Fibroblast of the aortic adventitia (primary cell): ENCODE measurements around the gene C20orf96. TPM values are rescaled to one million over a fixed set of nuclear protein-coding genes. Genes with fewer than 3 reads are reported as not detected.
A peak's percentile ranks its signal among the peaks of the same experiment; 100 is the strongest.
"Not testable (repeated sequence)": the region's sequence is repeated elsewhere in the genome, so short reads cannot be mapped to it uniquely, and the experiment has no call there.

Source experiments
- DNase-seq: peaks from one replicate; pipeline ENCODE4 v3.0.0-alpha.2; 2010; ENCODE audit warnings: low read depth
- H3K4me3 ChIP-seq: 2 replicates; pipeline ENCODE4 v1.5.1; 2011; ENCODE audit warnings: low read depth, mild to moderate bottlenecking, control low read depth, low read length, moderate library complexity
- total RNA-seq: library from RNA; depleted of rRNA; stranded (reverse); fragments of >200 nt; gene quantifications from 2 replicates; pipeline ENCODE4 v1.2.3, GENCODE V29; 2012; ENCODE audit warnings: low replicate concordance
- TF ChIP-seq, protein P1 (sequence below): IDR thresholded peaks from 2 replicates; pipeline ENCODE4 v1.5.1; 2011; ENCODE audit warnings: mild to moderate bottlenecking, low read length, control low read depth, inconsistent platforms; ENCODE audit not compliant: insufficient read depth

C20orf96 gene
- total RNA-seq, 1 donor, result 2.4 TPM

DNA sequence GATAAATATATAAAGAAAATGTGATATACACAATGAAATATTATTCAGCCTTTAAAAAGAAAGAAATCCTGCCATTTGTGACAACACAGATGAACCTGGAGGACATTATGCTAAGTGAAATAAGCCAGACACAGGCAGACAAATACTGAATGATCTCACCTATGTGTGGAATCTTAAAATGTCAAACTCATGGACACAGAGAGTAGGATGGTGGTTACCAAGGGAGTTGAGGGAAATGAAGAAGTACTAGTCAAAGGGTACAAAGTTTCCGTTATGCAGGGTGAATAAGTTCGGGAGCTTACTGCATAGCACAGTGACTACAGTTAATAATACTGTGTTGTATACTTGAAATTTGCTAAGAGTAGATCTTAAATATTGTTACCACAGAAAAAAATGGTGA, 47.6 kb downstream of the C20orf96 start:
- TF ChIP-seq, protein P1, sequence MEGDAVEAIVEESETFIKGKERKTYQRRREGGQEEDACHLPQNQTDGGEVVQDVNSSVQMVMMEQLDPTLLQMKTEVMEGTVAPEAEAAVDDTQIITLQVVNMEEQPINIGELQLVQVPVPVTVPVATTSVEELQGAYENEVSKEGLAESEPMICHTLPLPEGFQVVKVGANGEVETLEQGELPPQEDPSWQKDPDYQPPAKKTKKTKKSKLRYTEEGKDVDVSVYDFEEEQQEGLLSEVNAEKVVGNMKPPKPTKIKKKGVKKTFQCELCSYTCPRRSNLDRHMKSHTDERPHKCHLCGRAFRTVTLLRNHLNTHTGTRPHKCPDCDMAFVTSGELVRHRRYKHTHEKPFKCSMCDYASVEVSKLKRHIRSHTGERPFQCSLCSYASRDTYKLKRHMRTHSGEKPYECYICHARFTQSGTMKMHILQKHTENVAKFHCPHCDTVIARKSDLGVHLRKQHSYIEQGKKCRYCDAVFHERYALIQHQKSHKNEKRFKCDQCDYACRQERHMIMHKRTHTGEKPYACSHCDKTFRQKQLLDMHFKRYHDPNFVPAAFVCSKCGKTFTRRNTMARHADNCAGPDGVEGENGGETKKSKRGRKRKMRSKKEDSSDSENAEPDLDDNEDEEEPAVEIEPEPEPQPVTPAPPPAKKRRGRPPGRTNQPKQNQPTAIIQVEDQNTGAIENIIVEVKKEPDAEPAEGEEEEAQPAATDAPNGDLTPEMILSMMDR, result no peak
- H3K4me3 ChIP-seq, result no peak overlapping the region
- no peak for DNase-seq

DNA sequence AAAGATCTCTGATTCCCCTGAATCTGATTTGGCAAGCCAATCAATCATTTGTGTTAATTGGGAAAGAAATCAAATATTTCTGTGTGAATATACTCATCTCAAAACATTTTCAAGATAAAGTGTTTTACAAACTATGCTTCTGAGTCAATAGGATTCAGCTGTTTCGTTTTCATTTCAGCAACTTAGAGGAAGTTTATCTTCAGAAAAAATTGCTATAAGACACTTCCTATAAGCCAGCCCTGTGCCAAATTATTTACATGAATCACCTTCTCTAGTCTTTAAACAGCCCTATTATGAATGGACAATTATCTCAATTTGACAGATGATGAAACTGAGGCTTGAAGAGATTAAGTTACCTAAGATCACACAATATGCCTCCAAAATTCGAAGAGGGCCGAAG, 52.6 kb downstream of the C20orf96 start:
- no peak overlapping the region for H3K4me3 ChIP-seq
- DNase-seq, result no peak
- TF ChIP-seq, protein P1, result no peak

GRCh38 chr20:237489-237888, 53.1 kb downstream of the C20orf96 start:
- TF ChIP-seq, protein P1, result no peak
- no peak overlapping the region for H3K4me3 ChIP-seq
- no peak for DNase-seq

DNA sequence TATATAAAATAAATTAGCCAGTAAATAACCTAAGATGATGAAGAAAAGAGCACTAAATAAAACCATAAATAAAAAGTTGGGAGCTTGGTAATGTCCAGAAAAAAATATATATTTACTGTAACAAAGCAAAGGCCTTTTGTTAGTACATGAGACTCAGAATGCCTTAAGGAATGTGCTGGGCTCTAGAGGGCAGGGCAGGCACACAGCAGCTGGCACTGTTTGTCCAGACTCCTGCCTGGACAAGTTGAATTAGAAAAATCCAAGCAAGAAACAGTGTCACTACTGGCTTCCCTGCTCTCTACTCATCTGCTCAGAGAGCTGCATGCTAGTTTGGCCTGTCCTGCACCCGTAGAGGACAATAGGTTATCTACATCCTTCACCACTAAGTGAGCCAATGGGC, 54.7 kb downstream of the C20orf96 start:
- H3K4me3 ChIP-seq, result no peak overlapping the region
- TF ChIP-seq, protein P1, result peak; percentile 5
- DNase-seq, result peak; percentile 21

GRCh38 chr20:227439-228105, 63.0 kb downstream of the C20orf96 start:
- no peak overlapping the region for H3K4me3 ChIP-seq
- DNase-seq, result no peak
- TF ChIP-seq, protein P1, result no peak

DNA sequence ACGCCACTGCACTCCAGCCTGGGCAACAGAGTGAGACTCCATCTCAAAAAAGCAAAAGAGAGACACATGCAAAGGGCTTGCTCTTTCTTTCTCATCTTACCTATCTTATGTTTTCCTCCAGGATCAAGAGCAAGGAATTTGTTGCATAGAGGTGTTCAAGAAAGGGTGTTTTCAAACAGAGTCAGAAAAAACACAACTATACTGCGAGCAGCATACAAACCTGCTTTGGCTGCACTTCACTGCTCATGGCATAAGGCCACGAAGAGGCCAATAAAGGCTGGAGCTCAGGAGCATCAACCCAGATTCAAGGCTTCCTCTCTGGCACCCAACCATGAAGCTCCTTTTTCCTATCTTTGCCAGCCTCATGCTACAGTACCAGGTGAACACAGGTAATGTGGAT, 63.6 kb downstream of the C20orf96 start, which contains the start of gene DEFB129:
TSS of gene DEFB129 (plus strand) at position 301 of the 400 bp plus-strand sequence. CDS start at position 332, 31 bp downstream.
- TF ChIP-seq, protein P1, result no peak
- no peak within 1 kb of the TSS for H3K4me3 ChIP-seq
- no peak for DNase-seq

GRCh38 chr20:225879-226278, 64.7 kb downstream of the C20orf96 start:
- not testable (repeated sequence) for H3K4me3 ChIP-seq, DNase-seq
